ENCODE results near the gene RASSF1.
"Not testable (repeated sequence)": the region's sequence is repeated elsewhere in the genome, so short reads cannot be mapped to it uniquely, and the experiment has no call there.

The RASSF1 gene

GRCh38 chr3:50322386-50323091, 18.1 kb downstream of the RASSF1 start, which contains the start of gene HYAL2:
Gene HYAL2, minus strand, starts transcription at chr3:50322745. Its CDS starts 2,256 bp downstream, at chr3:50320489.
- no peak for DNase-seq

- no peak for DNase-seq
These were observed 18.6 kb downstream of the RASSF1 start for GRCh38 chr3:50322115-50322385.

GRCh38 chr3:50321336-50322114, 19.1 kb downstream of the RASSF1 start:
- DNase-seq: peak; percentile 91

GRCh38 chr3:50320853-50321335, 19.7 kb downstream of the RASSF1 start:
- peak; percentile 79 for DNase-seq

- DNase-seq: no peak
These were observed 20.6 kb downstream of the RASSF1 start for GRCh38 chr3:50319894-50320625.

GRCh38 chr3:50319181-50319893, 21.3 kb downstream of the RASSF1 start:
- DNase-seq: no peak

- no peak for DNase-seq
These were observed 22.0 kb downstream of the RASSF1 start for GRCh38 chr3:50318615-50319014.

GRCh38 chr3:50318163-50318562, 22.5 kb downstream of the RASSF1 start:
- no peak for DNase-seq

GRCh38 chr3:50317300-50317699, 23.3 kb downstream of the RASSF1 start:
- DNase-seq: no peak

GRCh38 chr3:50316657-50317242, 23.9 kb downstream of the RASSF1 start:
- DNase-seq: peak; percentile 60

GRCh38 chr3:50314816-50315215, 25.8 kb downstream of the RASSF1 start:
- DNase-seq: no peak

GRCh38 chr3:50314342-50314741, 26.3 kb downstream of the RASSF1 start:
- DNase-seq: no peak

- DNase-seq: not testable (repeated sequence)
These were observed 28.6 kb downstream of the RASSF1 start for GRCh38 chr3:50312041-50312440.

- no peak for DNase-seq
These were observed 36.0 kb downstream of the RASSF1 start for GRCh38 chr3:50304601-50305000.

GRCh38 chr3:50303013-50303815, 37.4 kb downstream of the RASSF1 start, which contains the start of gene HYAL1:
Gene HYAL1, minus strand, starts transcription at chr3:50303574. Its CDS starts 618 bp downstream, at chr3:50302956.
- no peak for DNase-seq

- no peak for DNase-seq
These were observed 38.3 kb downstream of the RASSF1 start for GRCh38 chr3:50302095-50303012.

GRCh38 chr3:50300681-50301254, 39.9 kb downstream of the RASSF1 start:
- no peak for DNase-seq

GRCh38 chr3:50299929-50300680, 40.5 kb downstream of the RASSF1 start:
- DNase-seq: no peak

GRCh38 chr3:50299638-50299928, 41.1 kb downstream of the RASSF1 start:
- DNase-seq: no peak
